ENCODE measurements around the gene DAGLA.

DNA sequence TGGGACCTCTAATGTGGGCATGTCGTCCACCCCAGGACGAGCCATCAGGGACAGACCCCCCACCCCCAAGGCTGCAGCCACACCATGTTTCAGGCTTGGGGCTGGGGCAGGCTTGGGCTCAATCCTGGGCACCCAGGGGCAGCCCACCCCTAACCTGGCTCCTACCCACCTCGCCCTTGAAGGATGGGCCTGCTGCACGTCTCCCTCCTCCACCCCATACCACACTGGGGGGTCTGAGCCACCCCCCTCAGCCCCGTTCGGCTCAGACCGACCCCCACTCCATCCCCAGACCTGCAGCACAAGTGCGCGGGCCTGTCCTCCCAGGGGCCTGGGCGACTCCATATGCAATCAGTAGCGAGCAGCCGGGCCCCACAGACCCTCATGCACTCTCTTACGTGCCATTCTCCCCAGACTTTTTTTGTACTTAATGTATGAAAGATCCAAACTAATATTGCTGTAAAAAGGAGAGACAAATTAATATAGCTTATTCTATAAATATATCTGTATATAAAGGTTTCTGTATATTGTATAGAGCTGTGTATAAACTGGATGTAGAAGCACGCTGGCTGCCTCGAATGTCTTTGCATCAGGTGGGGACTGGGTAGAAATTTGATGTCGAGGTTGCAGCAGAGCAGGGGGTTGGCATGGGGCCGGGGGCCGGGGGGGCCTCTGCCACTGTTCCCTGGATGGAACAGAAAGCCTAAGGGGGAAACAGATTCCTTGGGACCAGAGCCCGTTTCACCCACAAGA, 66.4 kb downstream of the DAGLA start:
- TF ChIP-seq CTCF (IDR thresholded peaks at IDR 0.05; ENCODE audit: low read length) (no peak), EZH2phosphoT487 (IDR thresholded peaks at IDR 0.05; ENCODE audit: low read length) (no peak), EZH2 (optimal IDR thresholded peaks at IDR 0.05; ENCODE audit: low read depth, low read length) (no peak)

Data from MM.1S (cell line).